SU-DHL-6 (cell line): ENCODE measurements around the gene C19orf85.

Experiments used
- H2AFZ ChIP-seq: fragments of 200-600 bp; sonication (generic); 2 replicates; pipeline ENCODE4 v1.6.1; 2014; ENCODE audit warnings: low read depth, mild to moderate bottlenecking, moderate library complexity, mixed read lengths, antibody characterized with exemption, low read length; ENCODE audit not compliant: severe bottlenecking
- H3F3A ChIP-seq: fragments of 200-600 bp; shearing (Covaris generic); 2 replicates; pipeline ENCODE4 v1.6.0; 2016; ENCODE audit warnings: antibody characterized with exemption, mild to moderate bottlenecking; ENCODE audit not compliant: insufficient read depth
- H3K27ac ChIP-seq: fragments of 200-600 bp; sonication (generic); 2 replicates; pipeline ENCODE4 v1.5.1; 2016; ENCODE audit warnings: low read depth, mild to moderate bottlenecking, low read length, moderate library complexity, mixed read lengths
- H3K27me3 ChIP-seq: fragments of 200-600 bp; sonication (generic), shearing (Covaris generic); 2 replicates; pipeline ENCODE4 v1.6.0; 2014; ENCODE audit warnings: mild to moderate bottlenecking, low read length
- H3K36me3 ChIP-seq: fragments of 200-600 bp; sonication (generic); 2 replicates; pipeline ENCODE4 v1.6.1; 2014; ENCODE audit warnings: mild to moderate bottlenecking, low read length, mixed read lengths
- H3K4me2 ChIP-seq: fragments of 300-600, 200-600 bp; shearing (Covaris generic), sonication (generic); 2 replicates; pipeline ENCODE4 v1.6.0; 2014; ENCODE audit warnings: low read length, low read depth, mild to moderate bottlenecking; ENCODE audit not compliant: poor library complexity, severe bottlenecking
- H3K4me3 ChIP-seq: fragments of 200-600 bp; sonication (generic); 2 replicates; pipeline ENCODE4 v1.5.1; 2014; ENCODE audit warnings: antibody characterized with exemption, low read length, mild to moderate bottlenecking, mixed read lengths; ENCODE audit not compliant: insufficient read depth, poor library complexity, severe bottlenecking
- H3K79me2 ChIP-seq: fragments of 200-600 bp; sonication (generic); 2 replicates; pipeline ENCODE4 v1.6.1; 2014; ENCODE audit warnings: mild to moderate bottlenecking, low read length, moderate library complexity; ENCODE audit not compliant: insufficient read depth
- H3K9ac ChIP-seq: fragments of 200-600 bp; sonication (generic); 2 replicates; pipeline ENCODE4 v1.7.0; 2014; ENCODE audit warnings: mild to moderate bottlenecking, low read length
- H3K9me2 ChIP-seq: fragments of 200-600 bp; sonication (generic); replicated peaks from 2 replicates; pipeline ENCODE4 v1.6.1; 2014; ENCODE audit warnings: low read length; ENCODE audit not compliant: insufficient read depth
- H3K9me3 ChIP-seq: fragments of 200-600 bp; sonication (generic); 2 replicates; pipeline ENCODE4 v1.6.1; 2014; ENCODE audit warnings: low read length, mixed read lengths; ENCODE audit not compliant: insufficient read depth
- H4K20me1 ChIP-seq: fragments of 200-600 bp; sonication (generic); 2 replicates; pipeline ENCODE4 v1.6.1; 2014; ENCODE audit warnings: low read depth, mild to moderate bottlenecking, antibody characterized with exemption, low read length, moderate library complexity, mixed read lengths
- CTCF ChIP-seq: fragments of 200-600 bp; sonication (generic); IDR thresholded peaks from one replicate; pipeline ENCODE4 v1.5.1; 2017; ENCODE audit warnings: antibody characterized with exemption, mild to moderate bottlenecking, low read length, moderate library complexity; ENCODE audit not compliant: insufficient read depth, poor library complexity, severe bottlenecking
- EZH2phosphoT487 ChIP-seq: fragments of 200-600 bp; sonication (generic), shearing (Covaris generic); conservative IDR thresholded peaks from 2 replicates; pipeline ENCODE4 v1.6.1; 2018; ENCODE audit warnings: mild to moderate bottlenecking, antibody characterized with exemption, low read length, moderate library complexity, mixed read lengths

C19orf85 gene

GRCh38 chr19:55466241-55466614 is 1.7 kb upstream of the C19orf85 start:
- no peaks in the 10 kb centered on the region for H3K36me3 ChIP-seq
- no peak overlapping the region for H2AFZ ChIP-seq
- H3K4me3 ChIP-seq: no peak overlapping the region
- no peak overlapping the region for H3K27ac ChIP-seq
- H3K9me2 ChIP-seq: no peaks in the 10 kb centered on the region
- no peaks in the 10 kb centered on the region for H4K20me1 ChIP-seq
- H3K79me2 ChIP-seq: no peaks in the 10 kb centered on the region
- H3K27me3 ChIP-seq: no peaks in the 10 kb centered on the region
- H3K4me2 ChIP-seq: no peak overlapping the region
- no peaks in the 10 kb centered on the region for H3F3A ChIP-seq
- TF ChIP-seq EZH2phosphoT487 (no peak), CTCF (no peak)
- H3K9me3 ChIP-seq: no peaks in the 10 kb centered on the region
- no peak overlapping the region for H3K9ac ChIP-seq

- Histone ChIP-seq H3K9me2 (no peaks in the 10 kb centered on the region), H3F3A (peaks cover 2% of the 10 kb centered on the region; the same call in 1 of the 2 replicates), H3K36me3 (no peaks in the 10 kb centered on the region), H3K4me3 (no peak overlapping the region), H3K9me3 (no peaks in the 10 kb centered on the region), H3K4me2 (no peak overlapping the region), H4K20me1 (no peaks in the 10 kb centered on the region), H3K27ac (no peak overlapping the region), H3K9ac (no peak overlapping the region), H3K27me3 (no peaks in the 10 kb centered on the region), H3K79me2 (peaks cover 2% of the 10 kb centered on the region; the same call in 1 of the 2 replicates), H2AFZ (no peak overlapping the region)
- no peak for TF ChIP-seq EZH2phosphoT487
- no peak for TF ChIP-seq CTCF
These were observed 1.1 kb upstream of the C19orf85 start for GRCh38 chr19:55465460-55466240.

GRCh38 chr19:55464039-55464661 is 401 bp downstream of the C19orf85 start:
- TF ChIP-seq EZH2phosphoT487 (no peak), CTCF (no peak)
- no peak overlapping the region for H3K9ac ChIP-seq
- H3K9me2 ChIP-seq: no peaks in the 10 kb centered on the region
- H3F3A ChIP-seq: peaks cover 9% of the 10 kb centered on the region; the same call in 1 of the 2 replicates
- H3K27me3 ChIP-seq: no peaks in the 10 kb centered on the region
- H2AFZ ChIP-seq: no peak overlapping the region
- no peak overlapping the region for H3K4me3 ChIP-seq
- H3K27ac ChIP-seq: no peak overlapping the region
- no peaks in the 10 kb centered on the region for H3K9me3 ChIP-seq
- H3K36me3 ChIP-seq: no peaks in the 10 kb centered on the region
- peaks cover 9% of the 10 kb centered on the region; the same call in 1 of the 2 replicates for H3K79me2 ChIP-seq
- H3K4me2 ChIP-seq: no peak overlapping the region
- H4K20me1 ChIP-seq: no peaks in the 10 kb centered on the region
